H1 (cell line): ENCODE data around the gene TMEM30A. TPM values are rescaled to one million over a fixed set of nuclear protein-coding genes. Genes with fewer than 3 reads are reported as not detected.

Experiments
- CTCF ChIA-PET: fragments of 300-600 bp; sonication (Branson Sonifier 250); formaldehyde crosslinking; loops from one replicate; lab custom pipeline; 2021; ENCODE audit not compliant: partially characterized antibody; lab: Charles Lee
- POLR2A ChIA-PET: fragments of 300-600 bp; sonication (Branson Sonifier 250); formaldehyde crosslinking; loops from one replicate; lab custom pipeline; 2021; ENCODE audit warnings: inconsistent platforms; ENCODE audit not compliant: partially characterized antibody; lab: Charles Lee
- DNase-seq, 2 experiments: peaks; one replicate each; pipeline versions ENCODE4 v3.0.0 to v3.0.0-alpha.2; 2010 to 2022; ENCODE audit warnings: low spot score in 2 of 2, low read depth in 1 of 2, mixed read lengths in 1 of 2
- FAIRE-seq: peaks from 2 replicates; lab custom pipeline; 2011; peaks lifted over from hg19 to GRCh38; lab: Jason Lieb, UNC
- H2AFZ ChIP-seq: 2 replicates; pipeline ENCODE4 v1.8.1; 2012; ENCODE audit warnings: low read length, inconsistent platforms
- H2AK5ac ChIP-seq: 2 replicates; pipeline ENCODE4 v1.6.1; 2013; ENCODE audit warnings: low read depth, low read length
- H2BK120ac ChIP-seq: replicated peaks from 2 replicates; pipeline ENCODE3; 2013; ENCODE audit warnings: low read depth, low read length, inconsistent platforms
- H2BK12ac ChIP-seq: 2 replicates; pipeline ENCODE4 v1.6.1; 2013; ENCODE audit warnings: low read depth, low read length
- H2BK15ac ChIP-seq: 2 replicates; pipeline ENCODE4 v1.6.1; 2013; ENCODE audit warnings: low read length
- H2BK20ac ChIP-seq: 2 replicates; pipeline ENCODE4 v1.6.1; 2013; ENCODE audit warnings: low read length
- H2BK5ac ChIP-seq: 2 replicates; pipeline ENCODE4 v1.6.1; 2013; ENCODE audit warnings: low read depth, low read length
- H3K14ac ChIP-seq: 2 replicates; pipeline ENCODE4 v1.6.1; 2013; ENCODE audit warnings: inconsistent platforms; ENCODE audit not compliant: insufficient read length
- H3K18ac ChIP-seq: 2 replicates; pipeline ENCODE4 v1.6.1; 2013; ENCODE audit warnings: low read length; ENCODE audit errors: extremely low read depth
- H3K23ac ChIP-seq: 2 replicates; pipeline ENCODE4 v1.6.1; 2013; ENCODE audit warnings: inconsistent platforms; ENCODE audit not compliant: insufficient read length
- H3K23me2 ChIP-seq: 2 replicates; pipeline ENCODE4 v1.6.1; 2013; ENCODE audit warnings: low read depth, low read length
- H3K27ac ChIP-seq: 2 replicates; pipeline ENCODE4 v1.6.1; 2011; ENCODE audit warnings: low read depth, low read length, inconsistent platforms
- H3K27me3 ChIP-seq, 4 experiments: replicated peaks in 1 of 4; 1 replicate in 1 of 4; 2 replicates in 3 of 4; pipeline versions ENCODE4 v1.6.1 to v1.8.1; 2011 to 2013; ENCODE audit warnings: low read length in 3 of 4, mild to moderate bottlenecking in 3 of 4, inconsistent platforms in 2 of 4, mixed read lengths in 2 of 4, moderate library complexity in 1 of 4; ENCODE audit not compliant: control insufficient read depth in 3 of 4, insufficient read depth in 3 of 4; ENCODE audit errors: extremely low read depth in 1 of 4
- H3K36me3 ChIP-seq, 4 experiments: 2 replicates each; pipeline versions ENCODE4 v1.6.1 to v1.8.1; 2011 to 2013; ENCODE audit warnings: mild to moderate bottlenecking in 4 of 4, low read length in 3 of 4, moderate library complexity in 2 of 4, control low read depth in 1 of 4, inconsistent platforms in 1 of 4; ENCODE audit not compliant: insufficient read depth in 4 of 4, control insufficient read depth in 2 of 4
- H3K4ac ChIP-seq: replicated peaks from 2 replicates; pipeline ENCODE3; 2013; ENCODE audit warnings: low read length, low read depth, mixed read lengths, inconsistent platforms; ENCODE audit not compliant: insufficient read length
- H3K4me1 ChIP-seq, 4 experiments: replicated peaks in 1 of 4; 1 replicate in 1 of 4; 2 replicates in 3 of 4; pipeline versions ENCODE4 v1.6.1 to v1.8.1; 2011 to 2013; ENCODE audit warnings: low read length in 3 of 4, inconsistent platforms in 2 of 4, mixed read lengths in 1 of 4; ENCODE audit not compliant: insufficient read depth in 4 of 4, control insufficient read depth in 3 of 4
- H3K4me2 ChIP-seq, 2 experiments: 2 replicates each; pipeline versions ENCODE4 v1.6.1 to v1.8.1; 2011 to 2013; ENCODE audit warnings: low read depth in 2 of 2, low read length in 2 of 2, control low read depth in 1 of 2, inconsistent platforms in 1 of 2, mild to moderate bottlenecking in 1 of 2; ENCODE audit not compliant: insufficient read depth in 1 of 2
- H3K4me3 ChIP-seq, 4 experiments: fragments of 200-600, 300-600 bp in 1 of 4; sonication (generic), shearing (Covaris generic), sonication (Bioruptor Twin) in 1 of 4; 2 replicates each; pipeline versions ENCODE4 v1.5.1 to v1.8.1; 2011 to 2016; ENCODE audit warnings: low read length in 4 of 4, low read depth in 3 of 4, control low read depth in 2 of 4, inconsistent platforms in 2 of 4, mild to moderate bottlenecking in 2 of 4, mixed read lengths in 1 of 4, moderate library complexity in 1 of 4; ENCODE audit not compliant: insufficient read depth in 2 of 4; ENCODE audit errors: extremely low read depth in 1 of 4
- H3K56ac ChIP-seq: replicated peaks from 2 replicates; pipeline ENCODE3; 2013; ENCODE audit warnings: low read depth, mild to moderate bottlenecking, mixed read lengths, low read length, inconsistent platforms; ENCODE audit not compliant: insufficient read length
- H3K79me1 ChIP-seq: 2 replicates; pipeline ENCODE4 v1.6.1; 2013; ENCODE audit warnings: low read depth, low read length, control low read depth
- H3K79me2 ChIP-seq, 2 experiments: 2 replicates each; pipeline versions ENCODE4 v1.6.1 to v1.8.1; 2012 to 2013; ENCODE audit warnings: low read length in 2 of 2, mild to moderate bottlenecking in 2 of 2, inconsistent platforms in 1 of 2; ENCODE audit not compliant: insufficient read depth in 2 of 2, control insufficient read depth in 1 of 2
- H3K9ac ChIP-seq, 4 experiments: replicated peaks in 1 of 4; 1 replicate in 1 of 4; 2 replicates in 3 of 4; pipeline versions ENCODE4 v1.6.1 to v1.8.1; 2011 to 2013; ENCODE audit warnings: low read depth in 3 of 4, low read length in 3 of 4, control low read depth in 2 of 4, mild to moderate bottlenecking in 2 of 4, moderate library complexity in 2 of 4, inconsistent platforms in 1 of 4; ENCODE audit errors: extremely low read depth in 1 of 4
- H3K9me3 ChIP-seq, 2 experiments: 2 replicates each; pipeline versions ENCODE4 v1.6.1 to v1.8.1; 2012 to 2013; ENCODE audit warnings: mild to moderate bottlenecking in 2 of 2, moderate library complexity in 2 of 2, control low read depth in 1 of 2, inconsistent platforms in 1 of 2, low read depth in 1 of 2, low read length in 1 of 2, mixed read lengths in 1 of 2; ENCODE audit not compliant: insufficient read depth in 2 of 2
- H4K20me1 ChIP-seq, 2 experiments: replicated peaks in 1 of 2; 2 replicates each; pipeline versions ENCODE3 to v1.8.1; 2011 to 2013; ENCODE audit warnings: inconsistent platforms in 2 of 2, low read length in 2 of 2, mild to moderate bottlenecking in 1 of 2; ENCODE audit not compliant: insufficient read depth in 2 of 2, control insufficient read depth in 1 of 2
- H4K5ac ChIP-seq: 2 replicates; pipeline ENCODE4 v1.6.1; 2013; ENCODE audit warnings: low read length, low read depth, mixed read lengths, inconsistent platforms; ENCODE audit not compliant: insufficient read length
- H4K8ac ChIP-seq: 2 replicates; pipeline ENCODE4 v1.8.0; 2013; ENCODE audit warnings: mild to moderate bottlenecking, moderate library complexity, low read length, inconsistent platforms; ENCODE audit not compliant: insufficient read depth; ENCODE audit errors: extremely low read depth
- H4K91ac ChIP-seq: replicated peaks from 2 replicates; pipeline ENCODE3; 2013; ENCODE audit warnings: low read length, mixed read lengths, inconsistent platforms; ENCODE audit not compliant: insufficient read length
- POLR2AphosphoS5 ChIP-seq: IDR thresholded peaks from 2 replicates; pipeline ENCODE4 v1.6.1; 2011; ENCODE audit warnings: low read depth, low read length
- SRF ChIP-seq: IDR thresholded peaks from 2 replicates; pipeline ENCODE4 v1.6.1; 2011; ENCODE audit warnings: mild to moderate bottlenecking, low read depth, low read length, moderate library complexity
- WGBS, 2 experiments: shearing (Covaris generic) in 1 of 2; methylation state at CpG; one replicate each; pipeline versions ENCODE4 v1.1.6 to v1.1.7; 2013 to 2015; ENCODE audit warnings: low lambda C conversion rate in 2 of 2, mixed read lengths in 2 of 2, inconsistent platforms in 1 of 2, low coverage in 1 of 2, missing lambda C conversion rate in 1 of 2; ENCODE audit not compliant: insufficient replicate concordance in 2 of 2, insufficient coverage in 1 of 2, insufficient read length in 1 of 2; ENCODE audit errors: extremely low coverage in 1 of 2, missing lambda C conversion rate in 1 of 2; 5-methylcytosine and 5-hydroxymethylcytosine counted together
- polyA plus RNA-seq, 7 experiments: library from polyadenylated mRNA; depleted of rRNA in 3 of 7; stranded (reverse) in 5 of 7; unstranded in 2 of 7; fragments of >200 nt in 5 of 7; fragments of 200-250 nt in 2 of 7; gene quantifications; 1 replicate in 5 of 7; 2 replicates in 1 of 7; 4 replicates in 1 of 7; pipeline versions ENCODE4 v1.2.1 to v1.2.3, GENCODE V29; 2011 to 2013; ENCODE audit warnings: missing spikeins in 2 of 7, mixed read lengths in 2 of 7
- total RNA-seq: library from RNA; stranded (reverse); fragmentation: NEBNext Ultra II Directional; extraction: Animal tissue kit (Norgen Biotek cat#: 25700); gene quantifications from 2 replicates; pipeline ENCODE4 v1.2.1, GENCODE V29; 2021

The TMEM30A gene
- total and polyA plus RNA-seq, 2 of the 8 experiments (the other 6 are each of a cell fraction or from before 2014, with no cell fraction given): 10.5 to 71.0 TPM

DNA sequence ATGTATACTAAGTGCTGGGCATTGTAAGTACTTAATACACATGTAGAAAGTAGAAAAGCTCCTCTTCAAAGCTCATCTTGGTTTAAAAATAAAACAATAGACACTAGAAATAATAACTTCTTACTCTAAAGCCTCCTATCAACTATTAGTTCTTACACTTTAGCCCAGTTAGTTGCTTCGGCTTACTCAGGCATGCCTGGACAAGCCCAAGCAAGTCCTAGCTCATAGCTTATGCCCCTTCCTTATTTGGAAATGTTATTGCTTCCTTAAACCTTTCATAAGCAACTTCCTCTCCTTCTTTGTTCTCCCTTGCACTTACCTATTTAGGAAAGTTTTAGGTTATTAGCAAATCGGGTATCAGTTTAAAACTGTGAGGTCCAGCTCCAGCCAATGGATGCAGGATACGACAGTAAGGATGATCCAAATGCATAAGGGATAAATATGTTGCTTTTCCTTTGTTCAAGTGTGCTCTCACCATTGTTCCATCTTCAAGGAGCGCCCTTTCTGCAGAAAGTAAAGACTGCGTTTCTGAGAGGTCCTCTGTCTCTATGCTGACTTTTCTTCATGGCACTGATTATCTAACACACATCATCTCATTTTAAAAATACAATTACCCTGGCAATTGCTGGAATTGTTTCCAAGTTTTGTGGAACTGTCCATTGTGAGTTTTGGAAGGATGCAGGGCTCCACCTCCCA, 12.3 kb downstream of the TMEM30A start:
- Histone ChIP-seq H2BK120ac (peak overlapping the region; percentile 99), H2BK20ac (peak overlapping the region; percentile 77; the same call in 1 of the 2 replicates), H3K23ac (no peak overlapping the region), H4K91ac (peak overlapping the region; percentile 1), H3K56ac (no peak overlapping the region), H3K9ac (no peak overlapping the region; a peak in 1 of 7 replicates), H3K4me3 (no peak overlapping the region), H2BK15ac (no peak overlapping the region), H3K27ac (0 out of 2 replicates have a peak overlapping the region, but pooled peaks have one; percentile 26), H3K4me1 (peaks cover 2 to 17% (median 10%) of the 10 kb centered on the region in 4 experiments; a peak in 5 of 7 replicates), H3K79me2 (peaks cover 7 to 89% of the 10 kb centered on the region in 2 experiments; a peak in 3 of 4 replicates), H2AFZ (no peak overlapping the region), H3K27me3 (no peaks in the 10 kb centered on the region), H3K9me3 (peaks cover 4 to 7% of the 10 kb centered on the region in 2 experiments), H2BK5ac (peak overlapping the region; percentile 92; the same call in 1 of the 2 replicates), H2AK5ac (0 out of 2 replicates have a peak overlapping the region, but pooled peaks have one; percentile 45), H3K36me3 (peaks cover 0 to 20% (median 11%) of the 10 kb centered on the region in 4 experiments; a peak in 5 of 8 replicates), H3K18ac (peak overlapping the region; percentile 63; the same call in 1 of the 2 replicates), H3K4ac (peak overlapping the region; percentile 74), H4K5ac (peak overlapping the region; percentile 12), H3K79me1 (no peaks in the 10 kb centered on the region; the same call in 1 of the 2 replicates), H3K4me2 (no peak overlapping the region), H2BK12ac (peak overlapping the region; percentile 76; the same call in 1 of the 2 replicates), H3K23me2 (no peaks in the 10 kb centered on the region), H4K8ac (no peak overlapping the region), H4K20me1 (no peaks in the 10 kb centered on the region), H3K14ac (no peak overlapping the region)
- ChIA-PET POLR2A (interaction anchor here (1.7 kb wide), 1 partner anchor 12 kb away, joined by 6 read pairs; the partner anchor contains the start of gene TMEM30A), CTCF (interaction anchor here (1.0 to 1.4 kb wide), 3 partner anchors 10 to 255 kb away, joined by 3 to 4 read pairs (median 3); no protein-coding TSS in a partner anchor)
- FAIRE-seq: no peak
- no peak for DNase-seq
- no peak for TF ChIP-seq POLR2AphosphoS5
- TF ChIP-seq SRF: 0 out of 2 replicates have a peak, but pooled peaks have one; percentile 19
- 85% methylated on average over 5 of the region's 5 CpGs; no CpG with 5 or more reads in 1 of the 2 experiments for WGBS, 2 experiments
